Spleen (tissue), 7 donors: ENCODE results near the gene TACC2.

Source experiments
- CTCF ChIP-seq, 11 experiments: fragments of 200-600 bp in 7 of 11; fragments of 450-650 bp in 4 of 11; sonication (generic) in 4 of 11; IDR thresholded peaks in 8 of 11; conservative IDR thresholded peaks in 3 of 11; 1 replicate in 7 of 11; 2 replicates in 4 of 11; pipeline versions ENCODE4 v1.4.0 to v1.8.0; 2016 to 2021; ENCODE audit warnings: antibody characterized with exemption in 11 of 11, inconsistent platforms in 4 of 11, mild to moderate bottlenecking in 1 of 11
- POLR2A ChIP-seq, 3 donors: fragments of 450-650 bp; IDR thresholded peaks; one replicate each; pipeline ENCODE4 v1.5.1; 2017; ENCODE audit warnings: antibody characterized with exemption in 3 of 3, mild to moderate bottlenecking in 1 of 3
- donor health status: DM: no; HTN: no; CAD: no; lungs with moderate emphysema.
- donor health status: DM: no; HTN: no; CAD: no.
- donor health status: DM: no; HTN: no; CAD: no.

GRCh38 chr10:122296363-122297120 lies 307.6 kb downstream of the TACC2 start:
- TF ChIP-seq CTCF (IDR thresholded peaks at IDR 0.05 in 8 of 11, conservative IDR thresholded peaks at IDR 0.05 in 3 of 11) (no peak), POLR2A (IDR thresholded peaks at IDR 0.05) (no peak)
